ENCODE measurements around the gene DNALI1.
A peak's percentile ranks its signal among the peaks of the same experiment; 100 is the strongest.
"Not testable (repeated sequence)": the region's sequence is repeated elsewhere in the genome, so short reads cannot be mapped to it uniquely, and the experiment has no call there.

Gene DNALI1

DNA sequence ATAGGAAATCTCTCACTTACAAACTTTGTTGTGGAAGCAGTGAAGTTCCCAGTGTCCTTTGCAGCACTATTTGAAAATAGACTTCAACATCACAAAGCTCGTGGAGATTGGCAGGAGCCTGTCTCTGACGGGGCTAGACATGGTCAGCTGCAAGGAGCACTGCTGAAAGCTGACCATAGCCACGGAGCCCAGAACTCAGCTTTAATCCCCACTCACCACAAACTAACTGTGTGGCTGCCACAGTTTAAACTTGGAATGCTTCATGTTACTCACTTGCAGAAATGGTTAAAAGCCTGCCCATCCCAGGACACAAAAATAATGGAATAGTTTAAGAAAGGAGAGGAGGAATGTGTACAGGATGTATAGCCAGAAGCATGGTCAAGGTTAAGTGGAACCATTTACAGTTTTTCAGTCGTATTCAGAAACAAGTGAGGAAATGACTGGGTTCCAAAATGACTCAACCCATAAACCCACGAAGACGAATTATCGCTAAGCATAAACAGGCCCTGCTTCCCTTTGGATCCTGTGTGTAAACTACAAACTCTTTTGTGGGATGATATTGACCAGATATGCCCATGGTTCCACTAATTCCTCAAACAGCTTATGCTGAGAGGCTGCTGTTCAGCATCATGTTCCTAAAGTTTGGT, 18.2 kb downstream of the DNALI1 start:
- peak; percentile 54 for DNase-seq (ENCODE audit: low read depth)
- TF ChIP-seq, protein P1, sequence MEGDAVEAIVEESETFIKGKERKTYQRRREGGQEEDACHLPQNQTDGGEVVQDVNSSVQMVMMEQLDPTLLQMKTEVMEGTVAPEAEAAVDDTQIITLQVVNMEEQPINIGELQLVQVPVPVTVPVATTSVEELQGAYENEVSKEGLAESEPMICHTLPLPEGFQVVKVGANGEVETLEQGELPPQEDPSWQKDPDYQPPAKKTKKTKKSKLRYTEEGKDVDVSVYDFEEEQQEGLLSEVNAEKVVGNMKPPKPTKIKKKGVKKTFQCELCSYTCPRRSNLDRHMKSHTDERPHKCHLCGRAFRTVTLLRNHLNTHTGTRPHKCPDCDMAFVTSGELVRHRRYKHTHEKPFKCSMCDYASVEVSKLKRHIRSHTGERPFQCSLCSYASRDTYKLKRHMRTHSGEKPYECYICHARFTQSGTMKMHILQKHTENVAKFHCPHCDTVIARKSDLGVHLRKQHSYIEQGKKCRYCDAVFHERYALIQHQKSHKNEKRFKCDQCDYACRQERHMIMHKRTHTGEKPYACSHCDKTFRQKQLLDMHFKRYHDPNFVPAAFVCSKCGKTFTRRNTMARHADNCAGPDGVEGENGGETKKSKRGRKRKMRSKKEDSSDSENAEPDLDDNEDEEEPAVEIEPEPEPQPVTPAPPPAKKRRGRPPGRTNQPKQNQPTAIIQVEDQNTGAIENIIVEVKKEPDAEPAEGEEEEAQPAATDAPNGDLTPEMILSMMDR (IDR thresholded peaks at IDR 0.05; ENCODE audit: low read length, missing control alignments) = no peak
- H3K4me3 ChIP-seq (replicated peaks; ENCODE audit: low read depth, low read length) = no peak overlapping the region

DNA sequence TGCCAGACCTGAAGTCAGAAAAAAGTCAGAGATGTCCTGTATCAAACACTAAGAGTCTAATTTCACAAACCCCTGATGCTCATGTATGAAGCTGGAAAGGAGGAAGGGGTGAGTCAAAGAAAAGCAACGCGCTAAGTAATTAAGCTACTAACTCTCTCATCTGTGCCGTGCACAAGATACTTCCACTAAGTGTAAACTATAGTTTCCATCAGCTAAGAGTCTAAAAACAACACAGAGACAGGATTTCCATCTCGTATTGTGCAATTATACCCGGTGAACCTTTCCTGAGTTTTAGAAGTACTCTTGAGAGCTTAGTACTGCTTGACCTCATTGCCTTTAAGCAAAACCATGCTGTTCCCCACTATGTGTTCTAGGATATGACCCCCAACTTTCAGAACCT, 19.0 kb downstream of the DNALI1 start:
- DNase-seq (ENCODE audit: low read depth) = peak; percentile 31
- TF ChIP-seq, protein P1 (IDR thresholded peaks at IDR 0.05; ENCODE audit: low read length, missing control alignments) = no peak
- H3K4me3 ChIP-seq (replicated peaks; ENCODE audit: low read depth, low read length) = no peak overlapping the region

DNA sequence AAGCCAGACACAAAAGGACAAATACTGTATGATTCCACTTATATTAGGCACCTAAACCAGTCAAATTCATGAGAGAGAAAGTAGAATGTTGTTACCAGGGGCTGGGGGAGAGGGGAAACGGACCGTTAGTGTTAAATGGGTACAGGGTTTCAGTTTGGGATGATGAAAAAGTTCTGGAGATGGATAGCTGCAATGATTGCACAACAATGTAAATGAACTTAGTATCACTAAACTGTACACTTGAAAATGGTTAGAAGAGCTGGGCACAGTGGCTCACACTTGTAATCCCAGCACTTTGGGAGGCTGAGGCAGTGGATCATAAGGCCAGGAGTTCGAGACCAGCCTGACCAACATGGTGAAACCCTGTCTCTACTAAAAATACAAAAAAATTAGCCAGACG, 27.8 kb downstream of the DNALI1 start:
- not testable (repeated sequence) for H3K4me3 ChIP-seq (replicated peaks; ENCODE audit: low read depth, low read length); DNase-seq (ENCODE audit: low read depth)

DNA sequence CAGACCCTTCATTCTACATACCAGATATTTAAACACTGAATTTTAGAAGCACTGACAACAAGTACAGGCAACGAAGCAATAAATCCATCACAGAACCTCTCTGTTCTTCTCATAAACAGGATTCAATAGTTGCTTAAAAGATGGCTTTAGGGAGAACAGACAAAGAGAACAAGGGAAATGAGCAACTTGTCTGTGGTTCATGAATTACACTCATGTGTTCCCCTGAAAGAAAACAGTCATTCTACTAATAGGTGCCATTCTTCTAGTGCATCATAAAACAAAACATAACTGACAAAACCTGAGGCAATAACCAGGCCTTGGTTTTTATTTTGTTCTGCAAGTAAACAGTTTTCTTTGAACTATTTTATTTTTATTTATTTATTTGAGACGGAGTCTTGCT, 32.2 kb downstream of the DNALI1 start:
- TF ChIP-seq, protein P1 (IDR thresholded peaks at IDR 0.05; ENCODE audit: low read length, missing control alignments) = no peak
- H3K4me3 ChIP-seq (replicated peaks; ENCODE audit: low read depth, low read length) = no peak overlapping the region
- DNase-seq (ENCODE audit: low read depth) = no peak

DNA sequence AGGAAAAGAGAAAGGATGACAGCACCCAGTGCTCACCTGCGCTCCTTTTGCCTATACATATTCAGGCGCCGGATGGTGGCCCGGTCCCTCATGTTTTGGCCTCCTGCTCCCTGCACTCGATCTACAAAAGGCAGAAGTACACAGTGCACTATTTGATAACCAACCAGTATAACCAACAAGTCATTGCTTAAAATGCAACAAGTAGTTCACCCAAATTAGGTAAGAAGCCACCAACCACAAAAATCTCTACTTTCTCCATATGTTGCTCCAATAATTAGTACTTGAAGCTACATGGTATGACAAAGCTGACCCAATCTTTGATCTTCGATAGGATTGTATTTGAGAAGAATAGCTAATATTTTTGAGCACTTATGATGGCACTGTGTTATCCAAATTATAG, 37.0 kb downstream of the DNALI1 start:
- TF ChIP-seq, protein P1 (IDR thresholded peaks at IDR 0.05; ENCODE audit: low read length, missing control alignments) = no peak
- DNase-seq (ENCODE audit: low read depth) = no peak
- H3K4me3 ChIP-seq (replicated peaks; ENCODE audit: low read depth, low read length) = no peak overlapping the region

DNA sequence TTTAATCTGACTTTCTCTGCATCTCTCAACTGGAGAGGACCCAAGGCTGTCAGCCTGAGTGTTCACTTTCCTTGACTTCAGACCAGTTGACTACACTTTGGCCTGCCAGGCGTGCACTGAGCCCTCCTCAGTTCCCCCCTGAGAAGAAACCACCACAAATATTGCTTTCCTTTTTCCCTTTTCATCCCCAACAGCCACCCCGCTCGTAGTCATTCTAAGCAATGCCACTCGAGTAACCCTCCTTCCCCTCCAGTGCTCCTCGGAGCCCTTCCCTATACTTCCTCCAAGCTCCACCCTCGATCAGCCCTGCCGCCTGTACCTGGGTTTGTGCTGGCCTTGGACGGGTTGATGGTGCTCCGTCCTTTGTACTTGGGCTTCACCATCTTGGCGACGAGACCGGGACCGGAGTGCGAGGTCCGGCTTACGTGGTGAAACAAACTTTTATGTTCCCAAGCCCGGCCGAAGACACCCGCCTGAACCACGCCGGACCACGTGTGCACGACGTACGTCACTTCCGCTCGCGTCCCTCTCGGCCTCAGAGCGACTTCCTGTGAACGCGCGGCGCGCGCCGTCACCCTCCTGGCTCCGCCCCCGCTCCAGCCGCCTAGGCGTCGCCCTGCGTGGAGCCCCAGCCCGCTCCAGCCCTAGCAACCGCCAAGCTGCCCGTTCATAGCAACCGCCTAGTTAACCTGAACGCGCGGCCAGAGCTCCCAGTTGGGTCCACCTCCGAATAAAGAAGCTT, 38.9 kb downstream of the DNALI1 start, which contains the start of gene GNL2:
GNL2 (minus strand) TSS at position 498 of the 742 bp plus-strand sequence; CDS start at position 383, 115 bp downstream.
- DNase-seq (ENCODE audit: low read depth) = peak; percentile 97
- TF ChIP-seq, protein P1 (IDR thresholded peaks at IDR 0.05; ENCODE audit: low read length, missing control alignments) = no peak
- peak within 1 kb of the TSS; percentile 98 for H3K4me3 ChIP-seq (replicated peaks; ENCODE audit: low read depth, low read length)

- no peak for DNase-seq (ENCODE audit: low read depth)
- TF ChIP-seq, protein P1 (IDR thresholded peaks at IDR 0.05; ENCODE audit: low read length, missing control alignments) = no peak
- peak overlapping the region; percentile 98 for H3K4me3 ChIP-seq (replicated peaks; ENCODE audit: low read depth, low read length)
These were observed 39.5 kb downstream of the DNALI1 start for GRCh38 chr1:37596182-37596667.

Data from fibroblast of pulmonary artery (primary cell).